ENCODE results near the gene TMEM132A. TPM values are rescaled to one million over a fixed set of nuclear protein-coding genes. Genes with fewer than 3 reads are reported as not detected.
"Not testable (repeated sequence)": the region's sequence is repeated elsewhere in the genome, so short reads cannot be mapped to it uniquely, and the experiment has no call there.

Gene TMEM132A
- total RNA-seq, 3 donors from 2014 or later = 2.9 to 11.0 (median 8.5) TPM

- intact Hi-C loops (cut with DNase I; ENCODE audit: low total_unique reads) = no loop called here
- no peak overlapping the region for H3K27ac ChIP-seq
- no peak for DNase-seq (ENCODE audit: low spot score in 2 of 2)
- no peaks in the 10 kb centered on the region for H3K27me3 ChIP-seq
- H3K9me3 ChIP-seq = no peaks in the 10 kb centered on the region
- TF ChIP-seq POLR2AphosphoS5 (IDR thresholded peaks at IDR 0.05) (no peak), POLR2A (IDR thresholded peaks at IDR 0.05) (no peak), CTCF (IDR thresholded peaks at IDR 0.05) (no peak)
- no peaks in the 10 kb centered on the region for H3K36me3 ChIP-seq
- H3K4me3 ChIP-seq = no peak overlapping the region
- H3K4me1 ChIP-seq = no peaks in the 10 kb centered on the region
These were observed 49.4 kb downstream of the TMEM132A start for GRCh38 chr11:60973699-60974098.

GRCh38 chr11:60974316-60974715 lies 50.1 kb downstream of the TMEM132A start:
- H3K27me3 ChIP-seq; H3K27ac ChIP-seq; H3K4me1 ChIP-seq; H3K36me3 ChIP-seq; H3K4me3 ChIP-seq; H3K9me3 ChIP-seq; intact Hi-C loops (cut with DNase I; ENCODE audit: low total_unique reads); DNase-seq (ENCODE audit: low spot score in 2 of 2): not testable (repeated sequence)

GRCh38 chr11:60974726-60975125 lies 50.5 kb downstream of the TMEM132A start:
- H3K27me3 ChIP-seq = no peaks in the 10 kb centered on the region
- H3K4me3 ChIP-seq = no peak overlapping the region
- DNase-seq (ENCODE audit: low spot score in 2 of 2) = no peak
- no peak for TF ChIP-seq POLR2AphosphoS5 (IDR thresholded peaks at IDR 0.05)
- no peak for TF ChIP-seq POLR2A (IDR thresholded peaks at IDR 0.05)
- TF ChIP-seq CTCF (IDR thresholded peaks at IDR 0.05) = no peak
- no peaks in the 10 kb centered on the region for H3K9me3 ChIP-seq
- H3K4me1 ChIP-seq = no peaks in the 10 kb centered on the region
- H3K27ac ChIP-seq = no peak overlapping the region
- no peaks in the 10 kb centered on the region for H3K36me3 ChIP-seq
- intact Hi-C loops (cut with DNase I; ENCODE audit: low total_unique reads) = no loop called here

- Histone ChIP-seq H3K4me3 (no peak overlapping the region), H3K4me1 (no peaks in the 10 kb centered on the region), H3K27ac (no peak overlapping the region), H3K27me3 (no peaks in the 10 kb centered on the region), H3K36me3 (no peaks in the 10 kb centered on the region), H3K9me3 (no peaks in the 10 kb centered on the region)
- intact Hi-C loops (cut with DNase I; ENCODE audit: low total_unique reads) = no loop called here
- TF ChIP-seq CTCF (IDR thresholded peaks at IDR 0.05) (no peak), POLR2AphosphoS5 (IDR thresholded peaks at IDR 0.05) (no peak), POLR2A (IDR thresholded peaks at IDR 0.05) (no peak)
- no peak for DNase-seq (ENCODE audit: low spot score in 2 of 2)
These were observed 53.0 kb downstream of the TMEM132A start for GRCh38 chr11:60977224-60977623.

GRCh38 chr11:60977836-60978235 lies 53.6 kb downstream of the TMEM132A start:
- Histone ChIP-seq H3K4me3 (no peak overlapping the region), H3K36me3 (no peaks in the 10 kb centered on the region), H3K27ac (no peak overlapping the region), H3K9me3 (no peaks in the 10 kb centered on the region), H3K4me1 (no peaks in the 10 kb centered on the region), H3K27me3 (no peaks in the 10 kb centered on the region)
- no peak for DNase-seq (ENCODE audit: low spot score in 2 of 2)
- intact Hi-C loops (cut with DNase I; ENCODE audit: low total_unique reads) = no loop called here
- no peak for TF ChIP-seq POLR2AphosphoS5 (IDR thresholded peaks at IDR 0.05)

- intact Hi-C loops (cut with DNase I; ENCODE audit: low total_unique reads) = no loop called here
- H3K9me3 ChIP-seq = no peaks in the 10 kb centered on the region
- TF ChIP-seq POLR2A (IDR thresholded peaks at IDR 0.05) = no peak
- no peak for TF ChIP-seq POLR2AphosphoS5 (IDR thresholded peaks at IDR 0.05)
- no peak for TF ChIP-seq CTCF (IDR thresholded peaks at IDR 0.05)
- H3K27me3 ChIP-seq = no peaks in the 10 kb centered on the region
- H3K27ac ChIP-seq = no peak overlapping the region
- no peaks in the 10 kb centered on the region for H3K36me3 ChIP-seq
- no peak for DNase-seq (ENCODE audit: low spot score in 2 of 2)
- H3K4me3 ChIP-seq = no peak overlapping the region
- no peaks in the 10 kb centered on the region for H3K4me1 ChIP-seq
These were observed 54.5 kb downstream of the TMEM132A start for GRCh38 chr11:60978546-60979380.
